Smooth muscle cell (in vitro differentiated cells): ENCODE data around the gene NOSTRIN. TPM values are rescaled to one million over a fixed set of nuclear protein-coding genes. Genes with fewer than 3 reads are reported as not detected.
"Not testable (repeated sequence)": the region's sequence is repeated elsewhere in the genome, so short reads cannot be mapped to it uniquely, and the experiment has no call there.

Source experiments
- DNase-seq: peaks from one replicate; lab custom pipeline; 2025; ENCODE audit not compliant: unreplicated experiment; lab: John Stamatoyannopoulos, UW
- H2AFZ ChIP-seq: fragments of 200-600 bp; sonication (generic); 2 replicates; pipeline ENCODE4 v1.6.0; 2016; ENCODE audit warnings: antibody characterized with exemption, low read depth, mild to moderate bottlenecking
- H3F3A ChIP-seq: fragments of 200-600 bp; sonication (generic); 2 replicates; pipeline ENCODE4 v1.6.0; 2017; ENCODE audit warnings: antibody characterized with exemption, low read depth
- H3K27ac ChIP-seq: fragments of 200-600 bp; sonication (generic); 2 replicates; pipeline ENCODE4 v1.5.1; 2016; ENCODE audit warnings: low read depth, mild to moderate bottlenecking
- H3K27me3 ChIP-seq: fragments of 200-600 bp; sonication (generic); 2 replicates; pipeline ENCODE4 v1.6.1; 2016; ENCODE audit warnings: low read depth, mild to moderate bottlenecking
- H3K36me3 ChIP-seq: fragments of 200-600 bp; sonication (generic); 2 replicates; pipeline ENCODE4 v1.5.1; 2016; ENCODE audit warnings: low read depth
- H3K4me1 ChIP-seq: fragments of 200-600 bp; sonication (generic); 2 replicates; pipeline ENCODE4 v1.5.1; 2016; ENCODE audit warnings: low read depth
- H3K4me2 ChIP-seq: fragments of 200-600 bp; sonication (generic); 2 replicates; pipeline ENCODE4 v1.6.0; 2016; ENCODE audit warnings: mild to moderate bottlenecking
- H3K4me3 ChIP-seq: fragments of 200-600 bp; sonication (generic); 2 replicates; pipeline ENCODE4 v1.5.1; 2016; ENCODE audit warnings: mild to moderate bottlenecking
- H3K79me2 ChIP-seq: fragments of 200-600 bp; sonication (generic); 2 replicates; pipeline ENCODE4 v1.6.0; 2016; ENCODE audit warnings: low read depth, mild to moderate bottlenecking
- H3K9ac ChIP-seq: fragments of 200-600 bp; sonication (generic); 2 replicates; pipeline ENCODE4 v1.6.0; 2016; ENCODE audit warnings: low read depth
- H3K9me3 ChIP-seq: fragments of 200-600 bp; sonication (generic); replicated peaks from 2 replicates; pipeline ENCODE4 v1.5.1; 2016; ENCODE audit warnings: low read depth
- H4K20me1 ChIP-seq: fragments of 200-600 bp; sonication (generic); 2 replicates; pipeline ENCODE4 v1.6.0; 2016; ENCODE audit warnings: low read depth
- WGBS: methylation state at CpG from one replicate; pipeline ENCODE4 v1.1.7; 2016; ENCODE audit warnings: low lambda C conversion rate; 5-methylcytosine and 5-hydroxymethylcytosine counted together
- polyA plus RNA-seq: library from polyadenylated mRNA; unstranded; fragments of >200 nt; fragmentation: Nextera tagmentation; extraction: Ambion mirVana; gene quantifications from 2 replicates; pipeline ENCODE4 v1.2.1, GENCODE V29; 2016
- total RNA-seq: library from RNA; depleted of rRNA; stranded (reverse); fragments of >200 nt; gene quantifications from 2 replicates; pipeline ENCODE4 v1.2.3, GENCODE V29; 2014
- TF ChIP-seq, protein P1 (sequence below): fragments of 200-600 bp; sonication (generic); IDR thresholded peaks from 2 replicates; pipeline ENCODE4 v1.5.1; 2017; ENCODE audit warnings: borderline replicate concordance, mild to moderate bottlenecking, antibody characterized with exemption; ENCODE audit not compliant: insufficient read depth, poor library complexity, severe bottlenecking

NOSTRIN gene
- total and polyA plus RNA-seq, 2 experiments from 2014 or later = 0.10 TPM; not detected in 1

- H3K79me2 ChIP-seq = no peaks in the 10 kb centered on the region
- H4K20me1 ChIP-seq = no peaks in the 10 kb centered on the region
- H3F3A ChIP-seq = no peaks in the 10 kb centered on the region
- no peak overlapping the region for H3K4me2 ChIP-seq
- 96% methylated on average over 3 of the region's 3 CpGs for WGBS
- H3K36me3 ChIP-seq = no peaks in the 10 kb centered on the region
- no peaks in the 10 kb centered on the region for H3K4me1 ChIP-seq
- no peak overlapping the region for H3K4me3 ChIP-seq
- H3K9me3 ChIP-seq = no peaks in the 10 kb centered on the region
- H3K27me3 ChIP-seq = no peaks in the 10 kb centered on the region
- H3K9ac ChIP-seq = no peak overlapping the region
- TF ChIP-seq, protein P1, sequence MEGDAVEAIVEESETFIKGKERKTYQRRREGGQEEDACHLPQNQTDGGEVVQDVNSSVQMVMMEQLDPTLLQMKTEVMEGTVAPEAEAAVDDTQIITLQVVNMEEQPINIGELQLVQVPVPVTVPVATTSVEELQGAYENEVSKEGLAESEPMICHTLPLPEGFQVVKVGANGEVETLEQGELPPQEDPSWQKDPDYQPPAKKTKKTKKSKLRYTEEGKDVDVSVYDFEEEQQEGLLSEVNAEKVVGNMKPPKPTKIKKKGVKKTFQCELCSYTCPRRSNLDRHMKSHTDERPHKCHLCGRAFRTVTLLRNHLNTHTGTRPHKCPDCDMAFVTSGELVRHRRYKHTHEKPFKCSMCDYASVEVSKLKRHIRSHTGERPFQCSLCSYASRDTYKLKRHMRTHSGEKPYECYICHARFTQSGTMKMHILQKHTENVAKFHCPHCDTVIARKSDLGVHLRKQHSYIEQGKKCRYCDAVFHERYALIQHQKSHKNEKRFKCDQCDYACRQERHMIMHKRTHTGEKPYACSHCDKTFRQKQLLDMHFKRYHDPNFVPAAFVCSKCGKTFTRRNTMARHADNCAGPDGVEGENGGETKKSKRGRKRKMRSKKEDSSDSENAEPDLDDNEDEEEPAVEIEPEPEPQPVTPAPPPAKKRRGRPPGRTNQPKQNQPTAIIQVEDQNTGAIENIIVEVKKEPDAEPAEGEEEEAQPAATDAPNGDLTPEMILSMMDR = no peak
- no peak overlapping the region for H2AFZ ChIP-seq
- H3K27ac ChIP-seq = no peak overlapping the region
- no peak for DNase-seq
These were observed 53.2 kb downstream of the NOSTRIN start for GRCh38 chr2:168855601-168856000.

GRCh38 chr2:168858146-168858545, 55.7 kb downstream of the NOSTRIN start:
- no peaks in the 10 kb centered on the region for H3K4me1 ChIP-seq
- H3F3A ChIP-seq = no peaks in the 10 kb centered on the region
- no peak overlapping the region for H3K27ac ChIP-seq
- H3K9ac ChIP-seq = no peak overlapping the region
- TF ChIP-seq, protein P1 = no peak
- H3K9me3 ChIP-seq = no peaks in the 10 kb centered on the region
- no peaks in the 10 kb centered on the region for H4K20me1 ChIP-seq
- DNase-seq = no peak
- H2AFZ ChIP-seq = no peak overlapping the region
- H3K27me3 ChIP-seq = no peaks in the 10 kb centered on the region
- 82% methylated on average over 2 of the region's 2 CpGs for WGBS
- no peaks in the 10 kb centered on the region for H3K79me2 ChIP-seq
- H3K4me2 ChIP-seq = no peak overlapping the region
- H3K4me3 ChIP-seq = no peak overlapping the region
- H3K36me3 ChIP-seq = no peaks in the 10 kb centered on the region

DNA sequence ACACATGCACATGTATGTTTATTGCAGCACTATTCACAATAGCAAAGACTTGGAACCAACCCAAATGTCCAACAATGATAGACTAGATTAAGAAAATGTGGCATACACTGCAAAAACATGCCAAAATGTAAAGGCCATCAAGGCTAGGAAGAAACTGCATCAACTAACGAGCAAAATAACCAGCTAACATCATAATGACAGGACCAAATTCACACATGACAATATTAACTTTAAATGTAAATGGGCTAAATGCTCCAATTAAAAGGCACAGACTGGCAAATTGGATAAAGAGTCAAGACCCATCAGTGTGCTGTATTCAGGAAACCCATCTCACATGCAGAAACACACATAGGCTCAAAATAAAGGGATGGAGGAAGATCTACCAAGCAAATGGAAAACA, 64.7 kb downstream of the NOSTRIN start:
- H3F3A ChIP-seq, H3K4me3 ChIP-seq, DNase-seq, H2AFZ ChIP-seq, H3K4me2 ChIP-seq, H3K27ac ChIP-seq, H3K36me3 ChIP-seq, H3K9me3 ChIP-seq, H3K9ac ChIP-seq, H3K4me1 ChIP-seq, H4K20me1 ChIP-seq, H3K27me3 ChIP-seq, H3K79me2 ChIP-seq: not testable (repeated sequence)
- 96% methylated on average over 1 of the region's 1 CpG for WGBS

GRCh38 chr2:168870369-168870768, 67.9 kb downstream of the NOSTRIN start:
- 94% methylated on average over 1 of the region's 1 CpG for WGBS
- not testable (repeated sequence) for H3K27me3 ChIP-seq, H3F3A ChIP-seq, H3K4me3 ChIP-seq, H3K9me3 ChIP-seq, H3K79me2 ChIP-seq, DNase-seq, H2AFZ ChIP-seq, H3K27ac ChIP-seq, H3K4me2 ChIP-seq, H3K4me1 ChIP-seq, H3K36me3 ChIP-seq, H4K20me1 ChIP-seq, H3K9ac ChIP-seq

DNA sequence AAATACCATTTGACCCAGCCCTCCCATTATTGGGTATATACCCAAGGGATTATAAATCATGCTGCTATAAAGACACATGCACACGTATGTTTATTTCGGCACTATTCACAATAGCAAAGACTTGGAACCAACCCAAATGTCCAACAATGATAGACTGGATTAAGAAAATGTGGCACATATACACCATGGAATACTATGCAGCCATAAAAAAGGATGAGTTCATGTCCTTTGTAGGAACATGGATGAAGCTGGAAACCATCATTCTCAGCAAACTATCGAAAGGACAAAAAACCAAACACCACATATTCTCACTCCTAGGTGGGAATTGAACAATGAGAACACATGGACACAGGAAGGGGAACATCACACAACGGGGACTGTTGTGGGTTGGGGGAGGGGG, 68.4 kb downstream of the NOSTRIN start:
- H2AFZ ChIP-seq, H3K4me2 ChIP-seq, H4K20me1 ChIP-seq, H3K79me2 ChIP-seq, H3K27me3 ChIP-seq, H3K4me3 ChIP-seq, H3K27ac ChIP-seq, DNase-seq, H3F3A ChIP-seq, H3K9ac ChIP-seq, H3K9me3 ChIP-seq, H3K4me1 ChIP-seq, H3K36me3 ChIP-seq: not testable (repeated sequence)
- WGBS = 97% methylated on average over 4 of the region's 4 CpGs
